Breast epithelium (tissue), 4 donors: ENCODE results near the gene AJUBA. TPM values are rescaled to one million over a fixed set of nuclear protein-coding genes. Genes with fewer than 3 reads are reported as not detected.

ENCODE experiments used
- DNase-seq, 2 donors: peaks; one replicate each; pipeline ENCODE4 v3.0.0-alpha.2; 2019; ENCODE audit warnings: low spot score in 2 of 2
- H3K27ac ChIP-seq, 2 donors: fragments of 200-600 bp; sonication (generic) in 1 of 2; one replicate each; pipeline ENCODE4 v1.5.1; 2016 to 2019; ENCODE audit warnings: mild to moderate bottlenecking in 1 of 2
- H3K27me3 ChIP-seq, 2 donors: fragments of 200-600 bp; sonication (generic) in 1 of 2; one replicate each; pipeline versions ENCODE4 v1.5.1 to v1.6.0; 2017 to 2019; ENCODE audit warnings: control low read depth in 1 of 2, mild to moderate bottlenecking in 1 of 2
- H3K36me3 ChIP-seq: fragments of 200-600 bp; one replicate; pipeline ENCODE4 v1.5.1; 2019
- H3K4me1 ChIP-seq, 2 donors: fragments of 200-600 bp; sonication (generic); one replicate each; pipeline ENCODE4 v1.5.1; 2016 to 2019; ENCODE audit warnings: control low read depth in 1 of 2
- H3K4me3 ChIP-seq, 3 donors: fragments of 200-600 bp; sonication (generic); 1 replicate in 2 of 3; 2 replicates in 1 of 3; pipeline ENCODE4 v1.5.1; 2016 to 2019; ENCODE audit warnings: mild to moderate bottlenecking in 3 of 3, moderate library complexity in 2 of 3
- H3K9me3 ChIP-seq, 2 donors: fragments of 200-600 bp; sonication (generic) in 1 of 2; one replicate each; pipeline ENCODE4 v1.5.1; 2016 to 2019; ENCODE audit warnings: control low read depth in 1 of 2
- POLR2A ChIP-seq: fragments of 450-650 bp; IDR thresholded peaks from one replicate; pipeline ENCODE4 v1.6.1; 2016; ENCODE audit warnings: antibody characterized with exemption, mild to moderate bottlenecking, moderate library complexity
- POLR2AphosphoS5 ChIP-seq, 3 donors: sonication (generic); formaldehyde crosslinking; IDR thresholded peaks; one replicate each; pipeline ENCODE4 v1.6.1; 2017; ENCODE audit warnings: antibody characterized with exemption in 3 of 3
- intact Hi-C: fragments of 100-400 bp; cut with DNase I; formaldehyde crosslinking; loops from one replicate; pipeline ENCODE4 v1.15.1; 2023; ENCODE audit warnings: low total_unique reads
- total RNA-seq, 3 donors: library from RNA; depleted of rRNA; stranded (reverse); fragments of >200 nt; gene quantifications; one replicate each; pipeline ENCODE4 v1.1.0, GENCODE V29; 2016
- TF ChIP-seq, protein P1 (sequence below), 3 donors: fragments of 450-650 bp; IDR thresholded peaks; one replicate each; pipeline ENCODE4 v1.5.1; 2016 to 2017; ENCODE audit warnings: antibody characterized with exemption in 3 of 3, mild to moderate bottlenecking in 3 of 3, moderate library complexity in 3 of 3

The AJUBA gene
- total RNA-seq, 3 donors from 2014 or later, result 3.2 to 24.0 (median 18.7) TPM

DNA sequence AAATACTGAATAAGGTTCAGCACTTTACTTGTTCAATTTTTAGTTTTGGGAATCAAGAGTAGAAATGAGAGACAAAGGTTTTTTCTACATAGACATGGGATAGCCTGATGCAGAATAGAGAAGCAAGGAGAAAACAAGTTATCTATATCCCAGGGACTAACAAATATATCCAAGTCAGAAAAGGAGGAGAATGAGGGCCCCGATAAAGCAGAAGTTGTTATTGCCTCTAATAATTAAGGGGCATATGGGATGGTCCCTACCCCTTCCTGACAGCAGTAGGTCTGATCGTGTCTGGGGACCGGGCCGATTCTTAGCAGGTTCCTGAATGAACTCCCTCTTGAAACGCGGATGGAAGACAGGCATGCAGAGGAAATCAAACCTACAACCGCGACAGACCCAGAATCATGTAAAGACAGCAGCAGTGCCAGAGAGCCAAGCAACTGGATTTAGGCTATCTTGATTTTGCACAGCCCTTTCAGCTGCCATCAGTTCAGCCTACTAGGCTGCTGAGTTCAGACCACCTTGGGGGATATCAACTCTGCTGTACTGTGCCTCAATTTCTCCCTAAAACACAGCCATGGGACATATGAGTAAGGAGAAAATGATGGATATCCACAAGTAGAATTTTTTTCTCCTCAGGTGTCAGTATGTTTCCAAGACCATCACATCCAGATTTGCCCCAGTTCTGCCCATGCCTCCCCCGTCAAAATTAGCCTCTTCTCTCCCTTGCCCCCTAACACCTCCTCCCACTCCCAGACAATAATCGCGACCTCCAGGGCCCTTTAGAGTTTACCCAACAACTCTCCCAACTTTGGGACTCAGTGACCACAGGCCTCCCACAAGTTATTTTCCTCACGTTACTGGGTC, 53.9 kb downstream of the AJUBA start:
- H3K27me3 ChIP-seq, result no peaks in the 10 kb centered on the region
- H3K36me3 ChIP-seq, result peaks cover 3% of the 10 kb centered on the region
- H3K4me3 ChIP-seq, result peak overlapping the region; percentile 72 to 95 (median 93)
- peaks cover 3 to 11% of the 10 kb centered on the region in 2 donors for H3K4me1 ChIP-seq
- no peaks in the 10 kb centered on the region for H3K9me3 ChIP-seq
- intact Hi-C loops, result no loop called here
- DNase-seq, result no peak
- TF ChIP-seq, protein P1, sequence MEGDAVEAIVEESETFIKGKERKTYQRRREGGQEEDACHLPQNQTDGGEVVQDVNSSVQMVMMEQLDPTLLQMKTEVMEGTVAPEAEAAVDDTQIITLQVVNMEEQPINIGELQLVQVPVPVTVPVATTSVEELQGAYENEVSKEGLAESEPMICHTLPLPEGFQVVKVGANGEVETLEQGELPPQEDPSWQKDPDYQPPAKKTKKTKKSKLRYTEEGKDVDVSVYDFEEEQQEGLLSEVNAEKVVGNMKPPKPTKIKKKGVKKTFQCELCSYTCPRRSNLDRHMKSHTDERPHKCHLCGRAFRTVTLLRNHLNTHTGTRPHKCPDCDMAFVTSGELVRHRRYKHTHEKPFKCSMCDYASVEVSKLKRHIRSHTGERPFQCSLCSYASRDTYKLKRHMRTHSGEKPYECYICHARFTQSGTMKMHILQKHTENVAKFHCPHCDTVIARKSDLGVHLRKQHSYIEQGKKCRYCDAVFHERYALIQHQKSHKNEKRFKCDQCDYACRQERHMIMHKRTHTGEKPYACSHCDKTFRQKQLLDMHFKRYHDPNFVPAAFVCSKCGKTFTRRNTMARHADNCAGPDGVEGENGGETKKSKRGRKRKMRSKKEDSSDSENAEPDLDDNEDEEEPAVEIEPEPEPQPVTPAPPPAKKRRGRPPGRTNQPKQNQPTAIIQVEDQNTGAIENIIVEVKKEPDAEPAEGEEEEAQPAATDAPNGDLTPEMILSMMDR (IDR thresholded peaks at IDR 0.05), result no peak
- peak overlapping the region; percentile 95 to 97 for H3K27ac ChIP-seq

DNA sequence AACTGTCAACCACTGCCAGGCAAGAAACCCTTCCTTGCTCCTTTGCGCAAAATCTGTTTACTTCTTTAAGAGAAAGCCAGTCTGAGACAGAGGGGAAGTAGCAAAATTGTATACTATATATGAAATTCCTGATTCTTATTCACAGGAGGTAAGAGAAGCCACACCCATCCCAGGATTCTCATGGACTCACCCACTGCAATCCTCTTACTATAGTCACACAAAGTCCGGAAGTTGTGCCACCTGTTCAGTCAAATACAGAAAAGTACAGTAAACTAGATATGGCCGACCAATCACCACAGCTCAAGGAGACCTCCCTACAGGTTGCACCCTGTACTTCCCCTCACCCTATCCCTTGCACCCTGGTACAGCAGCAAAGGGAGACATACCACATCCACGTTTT, 56.0 kb downstream of the AJUBA start:
- peaks cover 3 to 11% of the 10 kb centered on the region in 2 donors for H3K4me1 ChIP-seq
- peaks cover 9% of the 10 kb centered on the region for H3K36me3 ChIP-seq
- H3K27ac ChIP-seq, result no peak overlapping the region
- H3K9me3 ChIP-seq, result no peaks in the 10 kb centered on the region
- intact Hi-C loops, result no loop called here
- TF ChIP-seq POLR2AphosphoS5 (IDR thresholded peaks at IDR 0.05) (no peak), POLR2A (no peak)
- TF ChIP-seq, protein P1 (IDR thresholded peaks at IDR 0.05), result no peak
- H3K27me3 ChIP-seq, result no peaks in the 10 kb centered on the region
- no peak for DNase-seq
- no peak overlapping the region for H3K4me3 ChIP-seq

DNA sequence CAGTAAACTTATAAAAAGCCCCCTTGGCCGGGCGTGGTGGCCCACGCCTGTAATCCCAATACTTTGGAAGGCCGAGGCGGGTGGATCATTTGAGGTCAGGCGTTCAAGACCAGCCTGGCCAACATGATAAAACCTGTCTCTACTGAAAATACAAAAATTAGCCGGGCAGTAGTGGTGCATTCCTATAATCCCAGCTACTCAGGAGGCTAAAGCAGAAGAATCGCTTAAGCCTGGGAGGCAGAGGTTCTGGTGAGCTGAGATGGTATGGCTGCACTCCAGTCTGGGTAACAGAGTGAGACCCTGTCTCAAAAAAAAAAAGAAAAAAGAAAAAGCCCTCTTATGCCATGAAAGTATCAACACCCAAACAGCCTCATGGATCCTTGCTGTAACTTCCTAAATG, 56.8 kb downstream of the AJUBA start:
- H3K36me3 ChIP-seq, result peaks cover 9% of the 10 kb centered on the region
- H3K4me3 ChIP-seq, result no peak overlapping the region
- TF ChIP-seq POLR2A (no peak), POLR2AphosphoS5 (IDR thresholded peaks at IDR 0.05) (no peak)
- TF ChIP-seq, protein P1 (IDR thresholded peaks at IDR 0.05), result no peak
- intact Hi-C loops, result no loop called here
- no peak for DNase-seq
- no peak overlapping the region for H3K27ac ChIP-seq
- no peaks in the 10 kb centered on the region for H3K9me3 ChIP-seq
- H3K27me3 ChIP-seq, result no peaks in the 10 kb centered on the region
- H3K4me1 ChIP-seq, result peaks cover 3 to 11% of the 10 kb centered on the region in 2 donors

DNA sequence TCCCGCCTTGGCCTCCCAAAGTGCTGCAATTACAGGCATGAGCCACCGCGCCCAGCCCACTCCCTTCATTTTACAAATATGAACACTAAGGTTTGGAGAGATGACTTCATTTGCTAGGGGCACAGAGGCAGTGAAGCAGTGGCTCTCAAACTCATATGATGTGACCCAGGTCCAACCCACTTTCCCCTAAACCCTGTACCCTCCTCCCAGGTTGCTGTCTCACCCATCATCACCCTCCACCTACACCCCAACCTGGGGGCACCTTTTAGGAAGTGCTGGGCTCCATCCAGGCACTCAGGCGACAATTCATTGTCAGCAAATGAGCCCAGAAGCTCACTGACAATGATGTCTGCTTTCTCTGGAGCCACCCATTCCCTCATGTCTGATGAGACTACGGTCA, 58.6 kb downstream of the AJUBA start:
- no peak overlapping the region for H3K27ac ChIP-seq
- no peak for DNase-seq
- H3K9me3 ChIP-seq, result no peaks in the 10 kb centered on the region
- H3K27me3 ChIP-seq, result no peaks in the 10 kb centered on the region
- intact Hi-C loops, result no loop called here
- peaks cover 3 to 11% of the 10 kb centered on the region in 2 donors for H3K4me1 ChIP-seq
- TF ChIP-seq POLR2AphosphoS5 (IDR thresholded peaks at IDR 0.05), result no peak
- TF ChIP-seq POLR2A, result no peak
- TF ChIP-seq, protein P1 (IDR thresholded peaks at IDR 0.05), result no peak
- peaks cover 9% of the 10 kb centered on the region for H3K36me3 ChIP-seq
- no peak overlapping the region for H3K4me3 ChIP-seq

DNA sequence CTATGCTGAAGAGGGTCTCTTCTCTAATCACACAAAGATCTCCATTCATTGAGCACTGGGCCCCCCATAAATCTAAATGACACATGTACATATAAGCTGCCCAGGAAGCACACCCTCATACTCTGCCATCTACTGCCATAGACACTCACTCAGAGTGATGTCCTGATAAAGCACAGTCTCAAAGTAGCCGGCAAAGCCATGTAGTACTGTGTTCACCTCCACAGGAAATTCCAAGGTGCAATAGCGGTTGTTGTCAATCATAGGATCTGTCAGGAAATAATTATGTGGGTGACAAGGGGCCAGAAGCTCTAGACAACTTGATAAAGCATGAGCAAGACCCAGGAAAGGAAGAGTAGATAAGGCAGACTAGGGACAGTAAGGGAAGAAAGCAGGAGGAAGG, 60.1 kb downstream of the AJUBA start:
- peaks cover 9% of the 10 kb centered on the region for H3K36me3 ChIP-seq
- no peaks in the 10 kb centered on the region for H3K27me3 ChIP-seq
- TF ChIP-seq, protein P1 (IDR thresholded peaks at IDR 0.05), result no peak
- no peak for TF ChIP-seq POLR2A
- no peak for TF ChIP-seq POLR2AphosphoS5 (IDR thresholded peaks at IDR 0.05)
- H3K4me3 ChIP-seq, result no peak overlapping the region
- H3K4me1 ChIP-seq, result no peaks in the 10 kb centered on the region
- H3K27ac ChIP-seq, result no peak overlapping the region
- no peaks in the 10 kb centered on the region for H3K9me3 ChIP-seq
- intact Hi-C loops, result no loop called here
- DNase-seq, result no peak
